Measurements from ENCODE around the gene AP1S2.
A peak's percentile ranks its signal among the peaks of the same experiment; 100 is the strongest.

The AP1S2 gene

DNA sequence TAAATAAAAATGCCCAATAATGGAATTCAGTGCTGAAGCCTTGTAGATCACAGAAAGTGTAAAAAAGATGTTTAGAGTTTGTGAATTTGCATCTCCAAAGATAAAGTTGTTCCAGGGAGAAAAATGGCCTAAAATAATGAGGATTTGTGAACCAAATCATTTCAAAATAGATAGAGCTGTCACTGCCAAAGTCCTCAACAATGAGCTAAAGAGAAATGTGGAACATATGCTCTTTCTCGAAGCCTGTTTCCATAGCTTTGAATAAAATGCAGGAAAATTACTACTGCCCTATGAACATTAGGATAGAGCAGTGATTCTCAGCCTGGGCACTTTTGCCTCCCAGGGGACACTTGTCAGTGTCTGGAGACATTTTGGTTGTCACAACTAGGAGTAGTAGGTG is 3.4 kb upstream of the AP1S2 start:
- Histone ChIP-seq H3K9me2 (ENCODE audit: low read depth, low read length) (no peaks in the 10 kb centered on the region), H3K36me3 (ENCODE audit: insufficient read depth, low read length) (no peaks in the 10 kb centered on the region), H2AFZ (ENCODE audit: low read length) (no peak overlapping the region), H3K27ac (ENCODE audit: low read depth, low read length, poor library complexity, severe bottlenecking) (no peak overlapping the region), H3K9me3 (ENCODE audit: low read length) (no peaks in the 10 kb centered on the region), H3K9ac (ENCODE audit: low read length) (no peak overlapping the region), H3K27me3 (ENCODE audit: insufficient read depth, low read length) (no peaks in the 10 kb centered on the region), H3K4me1 (ENCODE audit: insufficient read depth, low read length, severe bottlenecking) (peaks cover 20% of the 10 kb centered on the region), H3K4me2 (ENCODE audit: low read length) (no peak overlapping the region), H3F3A (ENCODE audit: insufficient read depth, low read length) (no peaks in the 10 kb centered on the region), H3K4me3 (ENCODE audit: low read depth, low read length, poor library complexity, severe bottlenecking) (no peak overlapping the region), H4K20me1 (ENCODE audit: insufficient read depth, low read length) (no peaks in the 10 kb centered on the region), H3K79me2 (ENCODE audit: insufficient read depth, low read length) (peaks cover 10% of the 10 kb centered on the region; the same call in 1 of the 2 replicates)
- no peak for TF ChIP-seq EZH2 (IDR thresholded peaks at IDR 0.05; ENCODE audit: borderline replicate concordance, low read length)
- TF ChIP-seq, protein P1, sequence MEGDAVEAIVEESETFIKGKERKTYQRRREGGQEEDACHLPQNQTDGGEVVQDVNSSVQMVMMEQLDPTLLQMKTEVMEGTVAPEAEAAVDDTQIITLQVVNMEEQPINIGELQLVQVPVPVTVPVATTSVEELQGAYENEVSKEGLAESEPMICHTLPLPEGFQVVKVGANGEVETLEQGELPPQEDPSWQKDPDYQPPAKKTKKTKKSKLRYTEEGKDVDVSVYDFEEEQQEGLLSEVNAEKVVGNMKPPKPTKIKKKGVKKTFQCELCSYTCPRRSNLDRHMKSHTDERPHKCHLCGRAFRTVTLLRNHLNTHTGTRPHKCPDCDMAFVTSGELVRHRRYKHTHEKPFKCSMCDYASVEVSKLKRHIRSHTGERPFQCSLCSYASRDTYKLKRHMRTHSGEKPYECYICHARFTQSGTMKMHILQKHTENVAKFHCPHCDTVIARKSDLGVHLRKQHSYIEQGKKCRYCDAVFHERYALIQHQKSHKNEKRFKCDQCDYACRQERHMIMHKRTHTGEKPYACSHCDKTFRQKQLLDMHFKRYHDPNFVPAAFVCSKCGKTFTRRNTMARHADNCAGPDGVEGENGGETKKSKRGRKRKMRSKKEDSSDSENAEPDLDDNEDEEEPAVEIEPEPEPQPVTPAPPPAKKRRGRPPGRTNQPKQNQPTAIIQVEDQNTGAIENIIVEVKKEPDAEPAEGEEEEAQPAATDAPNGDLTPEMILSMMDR (IDR thresholded peaks at IDR 0.05; ENCODE audit: low read length): no peak

DNA sequence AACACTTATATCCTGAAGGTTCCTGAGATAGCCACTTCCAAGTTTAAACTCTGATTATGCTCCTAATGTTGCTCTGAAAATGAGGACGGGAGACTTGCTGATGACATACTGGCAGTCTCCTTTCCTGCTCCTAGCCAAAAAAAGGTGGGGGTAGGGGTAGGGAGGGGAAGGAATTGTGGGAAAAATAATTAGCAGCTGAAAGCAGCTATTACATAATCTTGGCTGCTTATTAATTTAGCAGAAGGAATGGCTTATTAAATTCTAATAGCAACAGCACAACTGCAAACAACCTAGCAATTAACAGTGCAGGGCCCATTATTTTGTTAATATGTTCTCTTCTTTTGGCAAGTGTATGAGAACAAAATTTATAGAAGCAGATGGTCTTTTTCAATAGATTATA is 2.0 kb upstream of the AP1S2 start:
- H3K27ac ChIP-seq (ENCODE audit: low read depth, low read length, poor library complexity, severe bottlenecking): peak overlapping the region; percentile 82
- H2AFZ ChIP-seq (ENCODE audit: low read length): peak overlapping the region; percentile 80; the same call in 1 of the 2 replicates
- peak overlapping the region; percentile 80 for H3K4me2 ChIP-seq (ENCODE audit: low read length)
- no peaks in the 10 kb centered on the region for H4K20me1 ChIP-seq (ENCODE audit: insufficient read depth, low read length)
- no peaks in the 10 kb centered on the region for H3F3A ChIP-seq (ENCODE audit: insufficient read depth, low read length)
- H3K9ac ChIP-seq (ENCODE audit: low read length): peak overlapping the region; percentile 79
- H3K9me3 ChIP-seq (ENCODE audit: low read length): no peaks in the 10 kb centered on the region
- peak overlapping the region; percentile 70 for H3K4me3 ChIP-seq (ENCODE audit: low read depth, low read length, poor library complexity, severe bottlenecking)
- H3K36me3 ChIP-seq (ENCODE audit: insufficient read depth, low read length): no peaks in the 10 kb centered on the region
- H3K79me2 ChIP-seq (ENCODE audit: insufficient read depth, low read length): peaks cover 10% of the 10 kb centered on the region; the same call in 1 of the 2 replicates
- peaks cover 30% of the 10 kb centered on the region for H3K4me1 ChIP-seq (ENCODE audit: insufficient read depth, low read length, severe bottlenecking)
- no peaks in the 10 kb centered on the region for H3K9me2 ChIP-seq (ENCODE audit: low read depth, low read length)
- H3K27me3 ChIP-seq (ENCODE audit: insufficient read depth, low read length): no peaks in the 10 kb centered on the region
- TF ChIP-seq EZH2 (IDR thresholded peaks at IDR 0.05; ENCODE audit: borderline replicate concordance, low read length): no peak
- TF ChIP-seq, protein P1 (IDR thresholded peaks at IDR 0.05; ENCODE audit: low read length): no peak

DNA sequence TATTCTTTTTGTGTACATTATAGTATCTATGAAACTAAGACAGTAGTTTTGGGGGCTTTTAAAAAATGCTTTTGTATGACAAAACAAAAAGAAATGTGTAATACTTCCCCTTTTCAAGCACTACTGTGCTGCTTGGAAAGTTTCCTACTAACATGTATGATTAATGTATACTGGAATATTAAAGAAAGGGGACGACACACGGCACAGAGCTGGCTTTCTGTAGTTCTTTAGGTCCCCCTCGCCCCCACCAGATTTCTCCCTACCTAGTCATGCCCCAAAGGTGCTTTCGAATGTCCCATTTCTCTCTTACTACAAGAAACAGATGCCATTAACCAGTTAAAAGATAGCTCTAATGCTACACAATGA is 1.6 kb upstream of the AP1S2 start:
- H3K27ac ChIP-seq (ENCODE audit: low read depth, low read length, poor library complexity, severe bottlenecking): peak overlapping the region; percentile 82
- H4K20me1 ChIP-seq (ENCODE audit: insufficient read depth, low read length): no peaks in the 10 kb centered on the region
- H3F3A ChIP-seq (ENCODE audit: insufficient read depth, low read length): no peaks in the 10 kb centered on the region
- H3K9ac ChIP-seq (ENCODE audit: low read length): peak overlapping the region; percentile 79
- no peaks in the 10 kb centered on the region for H3K27me3 ChIP-seq (ENCODE audit: insufficient read depth, low read length)
- H3K36me3 ChIP-seq (ENCODE audit: insufficient read depth, low read length): no peaks in the 10 kb centered on the region
- no peaks in the 10 kb centered on the region for H3K9me3 ChIP-seq (ENCODE audit: low read length)
- no peak for TF ChIP-seq EZH2 (IDR thresholded peaks at IDR 0.05; ENCODE audit: borderline replicate concordance, low read length)
- TF ChIP-seq, protein P1 (IDR thresholded peaks at IDR 0.05; ENCODE audit: low read length): no peak
- H2AFZ ChIP-seq (ENCODE audit: low read length): peak overlapping the region; percentile 80; the same call in 1 of the 2 replicates
- peak overlapping the region; percentile 80 for H3K4me2 ChIP-seq (ENCODE audit: low read length)
- peaks cover 10% of the 10 kb centered on the region; the same call in 1 of the 2 replicates for H3K79me2 ChIP-seq (ENCODE audit: insufficient read depth, low read length)
- no peaks in the 10 kb centered on the region for H3K9me2 ChIP-seq (ENCODE audit: low read depth, low read length)
- peaks cover 30% of the 10 kb centered on the region for H3K4me1 ChIP-seq (ENCODE audit: insufficient read depth, low read length, severe bottlenecking)
- peak overlapping the region; percentile 70 for H3K4me3 ChIP-seq (ENCODE audit: low read depth, low read length, poor library complexity, severe bottlenecking)
